Measurements from ENCODE around the gene ETV5.

- TF ChIP-seq ZNF623 (tag by site-specific recombination; IDR thresholded peaks at IDR 0.05) = no peak
- TF ChIP-seq, protein P1, sequence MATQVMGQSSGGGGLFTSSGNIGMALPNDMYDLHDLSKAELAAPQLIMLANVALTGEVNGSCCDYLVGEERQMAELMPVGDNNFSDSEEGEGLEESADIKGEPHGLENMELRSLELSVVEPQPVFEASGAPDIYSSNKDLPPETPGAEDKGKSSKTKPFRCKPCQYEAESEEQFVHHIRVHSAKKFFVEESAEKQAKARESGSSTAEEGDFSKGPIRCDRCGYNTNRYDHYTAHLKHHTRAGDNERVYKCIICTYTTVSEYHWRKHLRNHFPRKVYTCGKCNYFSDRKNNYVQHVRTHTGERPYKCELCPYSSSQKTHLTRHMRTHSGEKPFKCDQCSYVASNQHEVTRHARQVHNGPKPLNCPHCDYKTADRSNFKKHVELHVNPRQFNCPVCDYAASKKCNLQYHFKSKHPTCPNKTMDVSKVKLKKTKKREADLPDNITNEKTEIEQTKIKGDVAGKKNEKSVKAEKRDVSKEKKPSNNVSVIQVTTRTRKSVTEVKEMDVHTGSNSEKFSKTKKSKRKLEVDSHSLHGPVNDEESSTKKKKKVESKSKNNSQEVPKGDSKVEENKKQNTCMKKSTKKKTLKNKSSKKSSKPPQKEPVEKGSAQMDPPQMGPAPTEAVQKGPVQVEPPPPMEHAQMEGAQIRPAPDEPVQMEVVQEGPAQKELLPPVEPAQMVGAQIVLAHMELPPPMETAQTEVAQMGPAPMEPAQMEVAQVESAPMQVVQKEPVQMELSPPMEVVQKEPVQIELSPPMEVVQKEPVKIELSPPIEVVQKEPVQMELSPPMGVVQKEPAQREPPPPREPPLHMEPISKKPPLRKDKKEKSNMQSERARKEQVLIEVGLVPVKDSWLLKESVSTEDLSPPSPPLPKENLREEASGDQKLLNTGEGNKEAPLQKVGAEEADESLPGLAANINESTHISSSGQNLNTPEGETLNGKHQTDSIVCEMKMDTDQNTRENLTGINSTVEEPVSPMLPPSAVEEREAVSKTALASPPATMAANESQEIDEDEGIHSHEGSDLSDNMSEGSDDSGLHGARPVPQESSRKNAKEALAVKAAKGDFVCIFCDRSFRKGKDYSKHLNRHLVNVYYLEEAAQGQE (tag by site-specific recombination; IDR thresholded peaks at IDR 0.05) = no peak
- no peak for TF ChIP-seq CTCF (tag by site-specific recombination; IDR thresholded peaks at IDR 0.05)
- no peak for TF ChIP-seq HOXD13 (CRISPR knock-in tag; IDR thresholded peaks at IDR 0.05; ENCODE audit: borderline replicate concordance)
Measured at GRCh38 chr3:186042521-186043202, 66.2 kb downstream of the ETV5 start.
